ENCODE data around the gene SLC35D3. TPM values are rescaled to one million over a fixed set of nuclear protein-coding genes. Genes with fewer than 3 reads are reported as not detected.
"Not testable (repeated sequence)": the region's sequence is repeated elsewhere in the genome, so short reads cannot be mapped to it uniquely, and the experiment has no call there.

Gene SLC35D3
- total and polyA plus RNA-seq, 4 experiments from 2014 or later = not detected

DNA sequence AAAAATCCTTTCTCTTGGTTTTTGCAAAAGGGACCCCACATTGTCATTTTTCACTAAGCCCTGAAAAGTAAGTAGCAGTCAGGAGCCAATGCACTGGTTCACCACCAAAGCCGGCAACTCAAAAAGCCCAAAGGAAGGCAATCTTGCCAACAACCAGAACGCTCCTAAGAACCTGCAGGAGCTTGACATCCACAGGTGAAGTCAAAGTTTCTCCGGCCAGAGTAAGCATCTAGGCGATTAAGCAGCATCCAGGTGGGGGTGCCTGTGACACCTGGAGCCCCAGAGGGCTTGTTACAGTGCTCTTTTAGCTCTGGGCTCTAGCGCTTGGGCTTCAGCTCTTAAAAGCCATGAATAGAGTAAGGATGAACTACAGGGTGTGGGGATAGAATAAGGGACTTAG lies 36.1 kb downstream of the SLC35D3 start:
- H3K4me1 Mint-ChIP-seq = no peaks in the 10 kb centered on the region
- Histone ChIP-seq H3K27ac (ENCODE audit: low read depth, low read length) (no peak overlapping the region), H3K9me3 (ENCODE audit: control insufficient read depth in 1 of 2, low read length in 2 of 2) (no peaks in the 10 kb centered on the region), H3K36me3 (ENCODE audit: insufficient read depth, low read length) (no peaks in the 10 kb centered on the region), H3K4me3 (ENCODE audit: low read length in 2 of 2) (no peak overlapping the region), H3K4me1 (ENCODE audit: insufficient read depth, low read length) (no peaks in the 10 kb centered on the region), H3K27me3 (ENCODE audit: insufficient read depth, low read length) (peaks cover 4% of the 10 kb centered on the region)
- POLR2A ChIA-PET (ENCODE audit: partially characterized antibody) = no interaction called here
- CTCF ChIA-PET (ENCODE audit: partially characterized antibody) = interaction anchor here (1.2 kb wide), 1 partner anchor 9 kb away, joined by 5 read pairs; no protein-coding TSS in a partner anchor
- no peaks in the 10 kb centered on the region for H3K9me3 Mint-ChIP-seq
- no peak for DNase-seq
- H3K36me3 Mint-ChIP-seq = no peaks in the 10 kb centered on the region
- intact Hi-C loops (cut with micrococcal nuclease) = no loop called here
- H3K27ac Mint-ChIP-seq = no peak overlapping the region
- H3K27me3 Mint-ChIP-seq = peaks cover 6 to 21% of the 10 kb centered on the region in 2 donors
- no peak overlapping the region for H3K4me3 Mint-ChIP-seq

DNA sequence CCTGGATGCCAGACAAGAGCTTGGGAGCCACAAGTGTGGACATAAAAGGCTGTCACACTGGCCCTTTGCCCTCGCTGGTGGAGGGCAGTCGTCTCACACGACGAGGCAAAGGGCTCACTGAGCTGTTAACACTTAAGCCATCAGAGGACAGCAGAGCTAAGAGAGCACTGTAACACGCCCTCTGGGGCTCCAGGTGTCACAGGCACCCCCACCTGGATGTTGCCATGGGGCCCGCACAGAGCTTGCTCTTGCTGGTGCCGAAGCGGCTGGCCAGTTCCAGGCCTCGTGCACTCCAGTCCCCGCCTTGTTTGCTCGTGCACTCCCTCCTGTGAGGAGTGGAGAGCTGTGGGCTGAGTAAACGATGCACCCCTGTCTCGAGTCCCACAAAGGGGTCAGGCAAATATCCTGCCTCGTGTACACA lies 37.4 kb downstream of the SLC35D3 start:
- CTCF ChIA-PET (ENCODE audit: partially characterized antibody) = no interaction called here
- POLR2A ChIA-PET (ENCODE audit: partially characterized antibody) = no interaction called here
- no peaks in the 10 kb centered on the region for H3K9me3 Mint-ChIP-seq
- H3K36me3 ChIP-seq (ENCODE audit: insufficient read depth, low read length) = no peaks in the 10 kb centered on the region
- H3K36me3 Mint-ChIP-seq = no peaks in the 10 kb centered on the region
- intact Hi-C loops (cut with micrococcal nuclease) = no loop called here
- no peak for DNase-seq
- peaks cover 4% of the 10 kb centered on the region for H3K27me3 ChIP-seq (ENCODE audit: insufficient read depth, low read length)
- H3K9me3 ChIP-seq (ENCODE audit: control insufficient read depth in 1 of 2, low read length in 2 of 2) = no peaks in the 10 kb centered on the region
- H3K4me3 Mint-ChIP-seq = no peak overlapping the region
- H3K27ac Mint-ChIP-seq = no peak overlapping the region
- H3K4me1 Mint-ChIP-seq = no peaks in the 10 kb centered on the region
- no peak overlapping the region for H3K27ac ChIP-seq (ENCODE audit: low read depth, low read length)
- H3K4me1 ChIP-seq (ENCODE audit: insufficient read depth, low read length) = no peaks in the 10 kb centered on the region
- H3K27me3 Mint-ChIP-seq = peaks cover 6 to 20% of the 10 kb centered on the region in 2 donors
- H3K4me3 ChIP-seq (ENCODE audit: low read length in 2 of 2) = no peak overlapping the region

DNA sequence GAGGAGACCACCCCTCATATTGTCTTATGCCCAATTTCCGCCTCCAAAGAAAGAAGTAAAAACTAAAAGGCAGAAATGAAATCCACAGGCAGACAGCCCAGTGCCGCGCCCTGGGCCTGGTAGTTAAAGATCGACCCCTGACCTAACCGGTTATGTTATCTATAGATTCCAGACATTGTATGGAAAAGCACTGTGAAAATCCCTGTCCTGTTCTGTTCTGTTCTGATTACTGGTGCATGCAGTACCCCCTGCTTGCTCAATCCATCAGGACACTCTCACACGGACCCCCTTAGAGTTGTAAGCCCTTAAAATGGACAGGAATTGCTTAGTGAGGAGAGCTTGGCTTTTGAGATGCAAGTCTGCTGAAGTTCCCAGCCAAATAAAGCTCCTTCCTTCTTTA lies 37.8 kb downstream of the SLC35D3 start:
- POLR2A ChIA-PET (ENCODE audit: partially characterized antibody); H3K4me1 ChIP-seq (ENCODE audit: insufficient read depth, low read length); H3K36me3 Mint-ChIP-seq; H3K4me1 Mint-ChIP-seq; H3K27me3 ChIP-seq (ENCODE audit: insufficient read depth, low read length); H3K36me3 ChIP-seq (ENCODE audit: insufficient read depth, low read length); H3K4me3 Mint-ChIP-seq; H3K27ac ChIP-seq (ENCODE audit: low read depth, low read length); H3K4me3 ChIP-seq (ENCODE audit: low read length in 2 of 2); H3K9me3 ChIP-seq (ENCODE audit: control insufficient read depth in 1 of 2, low read length in 2 of 2); H3K9me3 Mint-ChIP-seq; DNase-seq; H3K27ac Mint-ChIP-seq: not testable (repeated sequence)
- H3K27me3 Mint-ChIP-seq = peaks cover 7 to 21% of the 10 kb centered on the region in 2 donors
- intact Hi-C loops (cut with micrococcal nuclease) = loop anchor here (10.0 kb wide), 1 partner anchor 215 kb away; the partner anchor contains the start of gene IL22RA2
- CTCF ChIA-PET (ENCODE audit: partially characterized antibody) = interaction anchor here (1.2 kb wide), 1 partner anchor 9 kb away, joined by 5 read pairs; no protein-coding TSS in a partner anchor

GRCh38 chr6:136960781-136961180 lies 38.7 kb downstream of the SLC35D3 start:
- H3K4me3 Mint-ChIP-seq = no peak overlapping the region
- H3K36me3 Mint-ChIP-seq = no peaks in the 10 kb centered on the region
- H3K36me3 ChIP-seq (ENCODE audit: insufficient read depth, low read length) = no peaks in the 10 kb centered on the region
- no peaks in the 10 kb centered on the region for H3K4me1 Mint-ChIP-seq
- intact Hi-C loops (cut with micrococcal nuclease) = loop anchor here (10.0 kb wide), 1 partner anchor 214 kb away; the partner anchor contains the start of gene IL22RA2
- no peak for DNase-seq
- no peak overlapping the region for H3K27ac Mint-ChIP-seq
- no peaks in the 10 kb centered on the region for H3K9me3 Mint-ChIP-seq
- no peak overlapping the region for H3K27ac ChIP-seq (ENCODE audit: low read depth, low read length)
- POLR2A ChIA-PET (ENCODE audit: partially characterized antibody) = no interaction called here
- H3K9me3 ChIP-seq (ENCODE audit: control insufficient read depth in 1 of 2, low read length in 2 of 2) = no peaks in the 10 kb centered on the region
- peaks cover 7 to 25% of the 10 kb centered on the region in 2 donors for H3K27me3 Mint-ChIP-seq
- no peaks in the 10 kb centered on the region for H3K4me1 ChIP-seq (ENCODE audit: insufficient read depth, low read length)
- CTCF ChIA-PET (ENCODE audit: partially characterized antibody) = interaction anchor here (1.2 kb wide), 1 partner anchor 8 kb away, joined by 5 read pairs; no protein-coding TSS in a partner anchor
- H3K4me3 ChIP-seq (ENCODE audit: low read length in 2 of 2) = no peak overlapping the region
- peaks cover 4% of the 10 kb centered on the region for H3K27me3 ChIP-seq (ENCODE audit: insufficient read depth, low read length)

DNA sequence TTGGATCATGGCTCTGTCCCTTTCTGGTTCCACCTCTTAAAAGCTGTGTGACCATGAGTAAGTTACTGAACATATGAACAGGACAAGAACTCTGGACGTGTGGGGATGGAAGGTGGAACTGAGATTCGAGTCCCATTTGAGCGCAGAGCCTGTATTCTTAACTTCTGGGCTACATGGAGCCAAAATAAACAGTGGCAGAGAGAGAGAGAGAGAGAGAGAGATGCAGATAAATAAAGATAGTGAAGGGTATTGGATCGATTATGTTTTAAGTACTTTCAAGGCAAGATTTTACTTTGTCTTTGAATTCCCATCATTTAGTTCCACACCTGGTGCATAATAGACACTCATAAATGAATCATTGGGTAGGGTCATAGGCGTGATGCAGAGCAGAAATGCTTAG lies 39.7 kb downstream of the SLC35D3 start:
- CTCF ChIA-PET (ENCODE audit: partially characterized antibody) = interaction anchor here (0.7 kb wide), 1 partner anchor 58 kb away, joined by 3 read pairs; no protein-coding TSS in a partner anchor
- POLR2A ChIA-PET (ENCODE audit: partially characterized antibody) = no interaction called here

DNA sequence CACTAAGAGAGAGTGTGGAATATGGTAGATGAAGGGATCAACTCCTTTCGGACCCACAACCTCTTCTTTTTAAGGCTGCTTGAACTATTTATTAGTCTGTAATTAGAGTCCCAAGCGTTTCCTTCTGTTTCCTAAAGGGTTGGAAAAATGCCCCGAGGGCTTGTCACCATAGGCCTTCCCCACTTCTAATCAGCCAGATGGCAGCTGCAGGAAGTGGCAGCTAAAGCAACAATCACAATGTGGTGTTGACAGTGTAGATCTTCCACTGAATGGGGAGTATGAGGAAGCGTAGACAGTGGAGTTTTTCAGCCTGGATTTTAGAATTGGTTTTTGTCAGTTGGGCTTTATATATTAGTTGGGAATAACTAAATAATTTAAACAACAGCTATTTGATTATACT lies 40.6 kb downstream of the SLC35D3 start:
- intact Hi-C loops (cut with micrococcal nuclease) = loop anchor here (10.0 kb wide), 1 partner anchor 212 kb away; the partner anchor contains the start of gene IL22RA2
- Histone ChIP-seq H3K4me3 (ENCODE audit: low read length in 2 of 2) (no peak overlapping the region), H3K4me1 (ENCODE audit: insufficient read depth, low read length) (no peaks in the 10 kb centered on the region), H3K27ac (ENCODE audit: low read depth, low read length) (no peak overlapping the region), H3K36me3 (ENCODE audit: insufficient read depth, low read length) (no peaks in the 10 kb centered on the region), H3K9me3 (ENCODE audit: control insufficient read depth in 1 of 2, low read length in 2 of 2) (no peaks in the 10 kb centered on the region), H3K27me3 (ENCODE audit: insufficient read depth, low read length) (no peaks in the 10 kb centered on the region)
- Mint-ChIP-seq H3K4me1 (peaks cover 0 to 2% (median 2%) of the 10 kb centered on the region in 4 donors), H3K27me3 (peaks cover 9 to 30% of the 10 kb centered on the region in 2 donors), H3K4me3 (no peak overlapping the region), H3K27ac (no peak overlapping the region), H3K9me3 (no peaks in the 10 kb centered on the region), H3K36me3 (no peaks in the 10 kb centered on the region)
- DNase-seq = no peak
- CTCF ChIA-PET (ENCODE audit: partially characterized antibody) = interaction anchor here (2.5 kb wide), 1 partner anchor 10 kb away, joined by 8 read pairs; no protein-coding TSS in a partner anchor
- POLR2A ChIA-PET (ENCODE audit: partially characterized antibody) = no interaction called here

More for the DNA sequence above, 39.7 kb downstream of the SLC35D3 start:
- Mint-ChIP-seq H3K27ac (no peak overlapping the region), H3K36me3 (no peaks in the 10 kb centered on the region), H3K9me3 (no peaks in the 10 kb centered on the region), H3K27me3 (peaks cover 7 to 26% of the 10 kb centered on the region in 2 donors), H3K4me1 (no peaks in the 10 kb centered on the region), H3K4me3 (no peak overlapping the region)
- H3K36me3 ChIP-seq (ENCODE audit: insufficient read depth, low read length) = no peaks in the 10 kb centered on the region
- no peak overlapping the region for H3K27ac ChIP-seq (ENCODE audit: low read depth, low read length)
- peaks cover 2% of the 10 kb centered on the region for H3K27me3 ChIP-seq (ENCODE audit: insufficient read depth, low read length)
- no peaks in the 10 kb centered on the region for H3K9me3 ChIP-seq (ENCODE audit: control insufficient read depth in 1 of 2, low read length in 2 of 2)
- no peak for DNase-seq
- H3K4me1 ChIP-seq (ENCODE audit: insufficient read depth, low read length) = no peaks in the 10 kb centered on the region
- intact Hi-C loops (cut with micrococcal nuclease) = loop anchor here (10.0 kb wide), 1 partner anchor 213 kb away; the partner anchor contains the start of gene IL22RA2
- H3K4me3 ChIP-seq (ENCODE audit: low read length in 2 of 2) = no peak overlapping the region

- no peak overlapping the region for H3K27ac ChIP-seq (ENCODE audit: low read depth, low read length)
- H3K4me1 ChIP-seq (ENCODE audit: insufficient read depth, low read length) = no peaks in the 10 kb centered on the region
- peaks cover 0 to 8% (median 6%) of the 10 kb centered on the region in 4 donors for H3K4me1 Mint-ChIP-seq
- no peaks in the 10 kb centered on the region for H3K9me3 Mint-ChIP-seq
- H3K27me3 Mint-ChIP-seq = peaks cover 12 to 34% of the 10 kb centered on the region in 2 donors
- no peaks in the 10 kb centered on the region for H3K27me3 ChIP-seq (ENCODE audit: insufficient read depth, low read length)
- no peak overlapping the region for H3K4me3 Mint-ChIP-seq
- no peaks in the 10 kb centered on the region for H3K9me3 ChIP-seq (ENCODE audit: control insufficient read depth in 1 of 2, low read length in 2 of 2)
- POLR2A ChIA-PET (ENCODE audit: partially characterized antibody) = no interaction called here
- intact Hi-C loops (cut with micrococcal nuclease) = loop anchor here (10.0 kb wide), 1 partner anchor 212 kb away; the partner anchor contains the start of gene IL22RA2
- CTCF ChIA-PET (ENCODE audit: partially characterized antibody) = interaction anchor here (1.5 to 2.5 kb wide), 2 partner anchors 10 to 17 kb away, joined by 3 to 8 read pairs; no protein-coding TSS in a partner anchor
- H3K27ac Mint-ChIP-seq = no peak overlapping the region
- H3K36me3 ChIP-seq (ENCODE audit: insufficient read depth, low read length) = no peaks in the 10 kb centered on the region
- no peaks in the 10 kb centered on the region for H3K36me3 Mint-ChIP-seq
- no peak for DNase-seq
- no peak overlapping the region for H3K4me3 ChIP-seq (ENCODE audit: low read length in 2 of 2)
Measured at GRCh38 chr6:136963259-136963658, 41.2 kb downstream of the SLC35D3 start.
